HepG2 (cell line): ENCODE data around the gene CCNL1. TPM values are rescaled to one million over a fixed set of nuclear protein-coding genes. Genes with fewer than 3 reads are reported as not detected.
A peak's percentile ranks its signal among the peaks of the same experiment; 100 is the strongest.

ENCODE experiments used
- CEBPB ChIP-seq: IDR thresholded peaks from 2 replicates; pipeline ENCODE4 v1.6.1; 2011; ENCODE audit warnings: low read depth, low read length, improper control_type of control experiment, borderline replicate concordance
- CEBPG ChIP-seq: IDR thresholded peaks from 2 replicates; pipeline ENCODE4 v1.6.1; 2016
- DMAP1 ChIP-seq: IDR thresholded peaks from 2 replicates; pipeline ENCODE4 v1.6.1; 2016
- FOXA1 ChIP-seq, 2 experiments: fragments of 450-650 bp in 1 of 2; sonication (generic) in 1 of 2; formaldehyde crosslinking in 1 of 2; IDR thresholded peaks; 2 replicates each; pipeline versions ENCODE4 v1.4.0 to v1.6.1; 2016 to 2020; ENCODE audit warnings: missing genetic modification reagents in 1 of 2
- GATAD1 ChIP-seq: IDR thresholded peaks from 2 replicates; pipeline ENCODE4 v1.6.1; 2016; ENCODE audit warnings: missing genetic modification reagents, missing compliant biosample characterization
- GLI4 ChIP-seq: sonication (generic); formaldehyde crosslinking; IDR thresholded peaks from 2 replicates; pipeline ENCODE4 v1.5.1; 2020; ENCODE audit warnings: missing genetic modification reagents, mild to moderate bottlenecking, moderate library complexity, borderline replicate concordance
- IRX3 ChIP-seq: sonication (generic); formaldehyde crosslinking; IDR thresholded peaks from 2 replicates; pipeline ENCODE4 v1.8.1; 2023; ENCODE audit warnings: mild to moderate bottlenecking, low read depth, missing genetic modification reagents, borderline replicate concordance
- MXI1 ChIP-seq: IDR thresholded peaks from 3 replicates; pipeline ENCODE4 v1.6.1; 2012; ENCODE audit warnings: low read depth, low read length, inconsistent platforms, borderline replicate concordance
- NFE2 ChIP-seq: sonication (generic); formaldehyde crosslinking; IDR thresholded peaks from 2 replicates; pipeline ENCODE4 v1.4.0; 2020; ENCODE audit warnings: missing genetic modification reagents
- NFYC ChIP-seq: IDR thresholded peaks from 2 replicates; pipeline ENCODE4 v1.6.1; 2016; ENCODE audit warnings: missing genetic modification reagents, missing compliant biosample characterization
- PLRG1 ChIP-seq: fragments of 450-650 bp; conservative IDR thresholded peaks from 2 replicates; pipeline ENCODE4 v1.6.1; 2016
- SALL1 ChIP-seq: sonication (generic); formaldehyde crosslinking; IDR thresholded peaks from 2 replicates; pipeline ENCODE4 v1.8.0; 2022; ENCODE audit warnings: mild to moderate bottlenecking, missing genetic modification reagents
- SETDB1 ChIP-seq: sonication (generic); formaldehyde crosslinking; IDR thresholded peaks from 2 replicates; pipeline ENCODE4 v1.5.1; 2020; ENCODE audit warnings: missing genetic modification reagents, mild to moderate bottlenecking, borderline replicate concordance
- TFDP1 ChIP-seq: IDR thresholded peaks from 2 replicates; pipeline ENCODE4 v1.6.1; 2016; ENCODE audit warnings: missing compliant biosample characterization, missing genetic modification reagents, borderline replicate concordance
- THRA ChIP-seq: sonication (generic); formaldehyde crosslinking; IDR thresholded peaks from 2 replicates; pipeline ENCODE4 v1.4.0; 2020; ENCODE audit warnings: missing genetic modification reagents, borderline replicate concordance
- ZBTB49 ChIP-seq: sonication (generic); formaldehyde crosslinking; IDR thresholded peaks from 2 replicates; pipeline ENCODE4 v1.4.0; 2020; ENCODE audit warnings: missing genetic modification reagents, borderline replicate concordance
- ZBTB7A ChIP-seq: sonication (generic); formaldehyde crosslinking; IDR thresholded peaks from 2 replicates; pipeline ENCODE4 v1.8.0; 2022; ENCODE audit warnings: mild to moderate bottlenecking, missing genetic modification reagents
- ZFP1 ChIP-seq: IDR thresholded peaks from 2 replicates; pipeline ENCODE4 v1.6.1; 2016
- ZNF263 ChIP-seq: sonication (generic); formaldehyde crosslinking; IDR thresholded peaks from 2 replicates; pipeline ENCODE4 v1.4.0; 2020; ENCODE audit warnings: missing genetic modification reagents
- ZNF512B ChIP-seq: sonication (generic); formaldehyde crosslinking; IDR thresholded peaks from 2 replicates; pipeline ENCODE4 v1.5.1; 2020; ENCODE audit warnings: missing genetic modification reagents, mild to moderate bottlenecking, borderline replicate concordance
- ZNF564 ChIP-seq: sonication (generic); formaldehyde crosslinking; IDR thresholded peaks from 2 replicates; pipeline ENCODE4 v1.8.1; 2023; ENCODE audit warnings: mild to moderate bottlenecking, missing genetic modification reagents
- ZNF616 ChIP-seq: sonication (generic); formaldehyde crosslinking; IDR thresholded peaks from 2 replicates; pipeline ENCODE4 v1.5.0; 2020; ENCODE audit warnings: low read depth, mild to moderate bottlenecking, missing genetic modification reagents
- ZNF816 ChIP-seq: sonication (generic); formaldehyde crosslinking; IDR thresholded peaks from 2 replicates; pipeline ENCODE4 v1.8.0; 2022; ENCODE audit warnings: missing genetic modification reagents, mild to moderate bottlenecking, borderline replicate concordance
- polyA plus RNA-seq, 8 experiments: library from polyadenylated mRNA; depleted of rRNA in 3 of 8; stranded (reverse) in 7 of 8; unstranded in 1 of 8; fragments of >200 nt; fragmentation: Illumina TruSeq in 4 of 8; extraction: Trizol in 4 of 8; gene quantifications; 2 replicates each; pipeline versions ENCODE4 v1.2.1 to v1.2.3, GENCODE V29; 2011 to 2016; ENCODE audit warnings: low read depth in 4 of 8, missing spikeins in 1 of 8, mixed read lengths in 1 of 8; ENCODE audit not compliant: insufficient read depth in 1 of 8
- total RNA-seq, 5 experiments: library from RNA; depleted of rRNA; stranded (reverse); fragments of >200 nt; fragmentation: Illumina TruSeq; extraction: Trizol; gene quantifications; 2 replicates each; pipeline ENCODE4 v1.2.3, GENCODE V29; 2016; ENCODE audit warnings: low read depth in 1 of 5

Gene CCNL1
- total and polyA plus RNA-seq, 2 of the 13 experiments (the other 11 are each of a cell fraction or from before 2014, with no cell fraction given): 151 to 303 TPM

GRCh38 chr3:157130467-157131251, 29.3 kb downstream of the CCNL1 start (continued):
- no peak for TF ChIP-seq ZBTB49
- TF ChIP-seq GLI4 (CRISPR knock-in tag): no peak
- TF ChIP-seq SETDB1 (CRISPR knock-in tag): no peak
- TF ChIP-seq ZNF512B: no peak
- TF ChIP-seq TFDP1: peak; percentile 28; the same call in 1 of the 2 replicates
- TF ChIP-seq THRA: peak; percentile 98
- peak; percentile 83 for TF ChIP-seq SALL1 (CRISPR knock-in tag)
- TF ChIP-seq MXI1: peak; percentile 48; the same call in 1 of the 3 replicates
- TF ChIP-seq NFYC (CRISPR knock-in tag): no peak
- no peak for TF ChIP-seq ZNF564 (CRISPR knock-in tag)
- no peak for TF ChIP-seq ZFP1
- peak; percentile 94 for TF ChIP-seq ZNF263
- TF ChIP-seq CEBPG (CRISPR knock-in tag): peak; percentile 64; the same call in 1 of the 2 replicates
- no peak for TF ChIP-seq ZNF616
- peak; percentile 63 for TF ChIP-seq DMAP1
- no peak for TF ChIP-seq NFE2 (CRISPR knock-in tag)
- peak; percentile 48 for TF ChIP-seq GATAD1 (CRISPR knock-in tag)
- no peak for TF ChIP-seq PLRG1
- peak; percentile 42; the same call in 1 of the 2 replicates for TF ChIP-seq IRX3
- TF ChIP-seq ZBTB7A (CRISPR knock-in tag): peak; percentile 100
- peak; percentile 75; the same call in 1 of the 2 replicates for TF ChIP-seq CEBPB
- no peak for TF ChIP-seq FOXA1 (IDR thresholded peaks at IDR 0.05)
- peak; percentile 82 for TF ChIP-seq FOXA1 (CRISPR knock-in tag; IDR thresholded peaks at IDR 0.05)
- TF ChIP-seq ZNF816: no peak; the same call in 1 of the 2 replicates
